H9 (cell line): ENCODE data around the gene RBBP7. TPM values are rescaled to one million over a fixed set of nuclear protein-coding genes. Genes with fewer than 3 reads are reported as not detected.

ENCODE experiments used
- DNase-seq: peaks from one replicate; pipeline ENCODE4 v3.0.0-alpha.2; 2017
- H2AFZ ChIP-seq: one replicate; pipeline ENCODE4 v1.6.1; 2013; ENCODE audit warnings: mild to moderate bottlenecking, low read length, control low read depth, moderate library complexity
- H2AK5ac ChIP-seq: 2 replicates; pipeline ENCODE4 v1.6.1; 2013; ENCODE audit warnings: low read length, control low read depth, mixed read lengths; ENCODE audit not compliant: insufficient read length
- H2BK120ac ChIP-seq: one replicate; pipeline ENCODE4 v1.6.1; 2013; ENCODE audit warnings: low read depth, mild to moderate bottlenecking, low read length, control low read depth, inconsistent platforms; ENCODE audit not compliant: poor library complexity, severe bottlenecking
- H2BK12ac ChIP-seq: 2 replicates; pipeline ENCODE4 v1.6.1; 2013; ENCODE audit warnings: low read length, control low read depth, mixed read lengths, low read depth; ENCODE audit not compliant: insufficient read length
- H2BK15ac ChIP-seq: 2 replicates; pipeline ENCODE4 v1.6.1; 2013; ENCODE audit warnings: low read depth, low read length, control low read depth
- H2BK20ac ChIP-seq: one replicate; pipeline ENCODE4 v1.6.1; 2013; ENCODE audit warnings: low read depth, mild to moderate bottlenecking, low read length, control low read depth, inconsistent platforms; ENCODE audit not compliant: poor library complexity, severe bottlenecking
- H2BK5ac ChIP-seq: 2 replicates; pipeline ENCODE4 v1.6.1; 2013; ENCODE audit warnings: low read length, control low read depth, mixed read lengths; ENCODE audit not compliant: insufficient read length
- H3K14ac ChIP-seq: 2 replicates; pipeline ENCODE4 v1.6.1; 2013; ENCODE audit warnings: low read length, control low read depth; ENCODE audit not compliant: insufficient read depth
- H3K18ac ChIP-seq: 2 replicates; pipeline ENCODE4 v1.6.1; 2013; ENCODE audit warnings: low read depth, mild to moderate bottlenecking, mixed read lengths, low read length, control low read depth; ENCODE audit not compliant: insufficient read length
- H3K23ac ChIP-seq: 2 replicates; pipeline ENCODE4 v1.6.1; 2013; ENCODE audit warnings: low read length, control low read depth, mixed read lengths, low read depth; ENCODE audit not compliant: insufficient read length
- H3K23me2 ChIP-seq: 2 replicates; pipeline ENCODE4 v1.6.1; 2013; ENCODE audit warnings: low read depth, mild to moderate bottlenecking, mixed read lengths, low read length, control low read depth; ENCODE audit not compliant: insufficient read length, poor library complexity, severe bottlenecking
- H3K27ac ChIP-seq: 2 replicates; pipeline ENCODE4 v1.5.1; 2013; ENCODE audit warnings: low read length, control low read depth, mixed read lengths, low read depth; ENCODE audit not compliant: insufficient read length
- H3K27me3 ChIP-seq: 2 replicates; pipeline ENCODE4 v1.6.1; 2013; ENCODE audit warnings: low read length, control low read depth, inconsistent platforms; ENCODE audit not compliant: insufficient read depth
- H3K4ac ChIP-seq: 2 replicates; pipeline ENCODE4 v1.6.1; 2013; ENCODE audit warnings: low read depth, mild to moderate bottlenecking, control low read depth, inconsistent platforms, low read length, moderate library complexity
- H3K4me1 ChIP-seq: 2 replicates; pipeline ENCODE4 v1.6.1; 2013; ENCODE audit warnings: low read length, control low read depth, inconsistent platforms; ENCODE audit not compliant: insufficient read depth
- H3K4me2 ChIP-seq: 2 replicates; pipeline ENCODE4 v1.6.1; 2013; ENCODE audit warnings: low read length, control low read depth, mixed read lengths; ENCODE audit not compliant: insufficient read length, insufficient read depth
- H3K56ac ChIP-seq: 2 replicates; pipeline ENCODE4 v1.6.1; 2013; ENCODE audit warnings: low read depth, mild to moderate bottlenecking, mixed read lengths, low read length, control low read depth; ENCODE audit not compliant: insufficient read length
- H3K79me1 ChIP-seq: 2 replicates; pipeline ENCODE4 v1.6.1; 2013; ENCODE audit warnings: low read depth, mild to moderate bottlenecking, moderate library complexity, low read length, control low read depth, inconsistent platforms; ENCODE audit not compliant: insufficient read depth, poor library complexity, severe bottlenecking
- H3K79me2 ChIP-seq: 2 replicates; pipeline ENCODE4 v1.6.1; 2013; ENCODE audit warnings: low read length, control low read depth, inconsistent platforms; ENCODE audit not compliant: insufficient read depth
- H3K9ac ChIP-seq: 2 replicates; pipeline ENCODE4 v1.6.1; 2013; ENCODE audit warnings: low read length, control low read depth, mixed read lengths; ENCODE audit not compliant: insufficient read length; ENCODE audit errors: extremely low read depth
- H3K9me3 ChIP-seq: one replicate; pipeline ENCODE4 v1.6.1; 2013; ENCODE audit warnings: low read depth, low read length, inconsistent platforms; ENCODE audit not compliant: control insufficient read depth
- H3T11ph ChIP-seq: one replicate; pipeline ENCODE4 v1.6.1; 2013; ENCODE audit warnings: mild to moderate bottlenecking, low read length, control low read depth, inconsistent platforms
- H4K20me1 ChIP-seq: one replicate; pipeline ENCODE4 v1.6.1; 2013; ENCODE audit not compliant: control insufficient read depth, insufficient read length, insufficient read depth
- H4K5ac ChIP-seq: 2 replicates; pipeline ENCODE4 v1.6.1; 2013; ENCODE audit warnings: low read depth, mild to moderate bottlenecking, mixed read lengths, low read length, control low read depth; ENCODE audit not compliant: insufficient read length
- H4K8ac ChIP-seq: replicated peaks from 2 replicates; pipeline ENCODE4 v1.6.1; 2013; ENCODE audit warnings: low read length, control low read depth, mixed read lengths, low read depth; ENCODE audit not compliant: insufficient read length
- H4K91ac ChIP-seq: 2 replicates; pipeline ENCODE4 v1.6.1; 2013; ENCODE audit warnings: low read depth, mild to moderate bottlenecking, moderate library complexity, mixed read lengths, low read length, control low read depth; ENCODE audit not compliant: insufficient read length
- H3K27ac Mint-ChIP-seq, 3 experiments: 2 replicates in 2 of 3; 3 replicates in 1 of 3; pipeline ENCODE4 v1.8.0; 2020 to 2021; ENCODE audit warnings: mixed read lengths in 3 of 3, mild to moderate bottlenecking in 1 of 3, moderate library complexity in 1 of 3
- H3K27me3 Mint-ChIP-seq: 2 replicates; pipeline ENCODE4 v1.8.0; 2021; ENCODE audit warnings: low read depth, mild to moderate bottlenecking, moderate library complexity, mixed read lengths
- H3K36me3 Mint-ChIP-seq, 3 experiments: 2 replicates in 2 of 3; 3 replicates in 1 of 3; pipeline ENCODE4 v1.8.0; 2020 to 2021; ENCODE audit warnings: low read depth in 3 of 3, mixed read lengths in 3 of 3; ENCODE audit not compliant: insufficient read depth in 1 of 3
- H3K4me1 Mint-ChIP-seq, 2 experiments: 2 replicates each; pipeline ENCODE4 v1.8.0; 2020; ENCODE audit warnings: mixed read lengths in 2 of 2
- H3K4me3 Mint-ChIP-seq, 2 experiments: 2 replicates in 1 of 2; 3 replicates in 1 of 2; pipeline ENCODE4 v1.8.0; 2020 to 2021; ENCODE audit warnings: mild to moderate bottlenecking in 2 of 2, mixed read lengths in 2 of 2, moderate library complexity in 1 of 2
- H3K9me3 Mint-ChIP-seq, 2 experiments: 2 replicates in 1 of 2; 3 replicates in 1 of 2; pipeline ENCODE4 v1.8.0; 2020; ENCODE audit warnings: mild to moderate bottlenecking in 2 of 2, mixed read lengths in 2 of 2, moderate library complexity in 1 of 2
- CTCF ChIP-seq: fragments of 200-600 bp; sonication (generic); conservative IDR thresholded peaks from 3 replicates; pipeline ENCODE4 v1.8.0; 2021; ENCODE audit warnings: antibody characterized with exemption, mild to moderate bottlenecking
- WGBS: extraction: QIAGEN DNeasy Blood & Tissue Kit; methylation state at CpG from one replicate; pipeline ENCODE4 v1.1.7; 2013; ENCODE audit warnings: missing lambda C conversion rate, low lambda C conversion rate, mixed read lengths; ENCODE audit not compliant: insufficient read length; ENCODE audit errors: extremely low coverage; 5-methylcytosine and 5-hydroxymethylcytosine counted together
- total RNA-seq: library from RNA; stranded (reverse); gene quantifications from 2 replicates; pipeline ENCODE4 v1.2.1, GENCODE V29; 2021

Gene RBBP7
- total RNA-seq, 1 experiment from 2014 or later = 249 TPM

DNA sequence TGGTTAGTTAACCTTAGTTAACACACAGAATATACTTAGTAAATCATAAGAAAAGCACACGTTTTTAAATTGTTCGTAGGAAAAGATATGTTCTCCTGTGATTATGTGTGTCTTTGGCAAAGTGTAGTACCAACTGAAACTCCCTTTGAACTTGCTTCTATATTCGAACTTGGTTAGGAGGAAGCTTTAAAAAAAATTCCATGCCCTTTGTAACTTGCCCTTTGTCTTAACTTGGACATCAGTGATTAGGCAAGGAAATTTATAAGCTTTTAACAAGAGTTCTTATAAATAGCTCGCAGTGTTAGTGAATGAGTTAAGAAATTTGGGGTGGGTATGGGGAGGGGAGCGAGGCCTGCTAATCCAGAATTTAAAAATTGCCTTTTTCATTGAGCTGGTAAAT is 50.5 kb downstream of the RBBP7 start:
- Histone ChIP-seq H4K5ac (no peak overlapping the region), H4K91ac (no peak overlapping the region), H3K79me2 (peaks cover 2% of the 10 kb centered on the region; the same call in 1 of the 2 replicates), H2BK120ac (no peak overlapping the region), H3K18ac (no peak overlapping the region), H2AK5ac (no peak overlapping the region), H3K27ac (no peak overlapping the region), H2BK5ac (no peak overlapping the region), H3K56ac (no peak overlapping the region), H3K9me3 (no peaks in the 10 kb centered on the region), H3K79me1 (peaks cover 3% of the 10 kb centered on the region), H2BK15ac (no peak overlapping the region), H3K9ac (no peak overlapping the region), H4K8ac (no peak overlapping the region), H3K4ac (no peak overlapping the region), H3K23ac (no peak overlapping the region), H3T11ph (no peak overlapping the region), H3K27me3 (no peaks in the 10 kb centered on the region), H2BK20ac (no peak overlapping the region), H2BK12ac (no peak overlapping the region), H3K4me2 (no peak overlapping the region), H2AFZ (no peak overlapping the region), H4K20me1 (no peaks in the 10 kb centered on the region), H3K14ac (no peak overlapping the region), H3K23me2 (peaks cover 2% of the 10 kb centered on the region), H3K4me1 (no peaks in the 10 kb centered on the region)
- peak overlapping the region in 2 of 3 experiments; percentile 15 to 53; a peak in 3 of 7 replicates for H3K27ac Mint-ChIP-seq
- WGBS = no CpG with 5 or more reads among the region's 5 CpGs
- no peak for TF ChIP-seq CTCF
- H3K4me1 Mint-ChIP-seq = no peaks in the 10 kb centered on the region
- H3K4me3 Mint-ChIP-seq = no peak overlapping the region
- no peaks in the 10 kb centered on the region for H3K9me3 Mint-ChIP-seq
- H3K27me3 Mint-ChIP-seq = no peaks in the 10 kb centered on the region
- H3K36me3 Mint-ChIP-seq = peaks cover 36 to 74% (median 71%) of the 10 kb centered on the region in 3 experiments; a peak in 6 of 7 replicates
- DNase-seq = no peak
